ENCODE data around the gene BNC2.
"Not testable (repeated sequence)": the region's sequence is repeated elsewhere in the genome, so short reads cannot be mapped to it uniquely, and the experiment has no call there.

Gene BNC2

DNA sequence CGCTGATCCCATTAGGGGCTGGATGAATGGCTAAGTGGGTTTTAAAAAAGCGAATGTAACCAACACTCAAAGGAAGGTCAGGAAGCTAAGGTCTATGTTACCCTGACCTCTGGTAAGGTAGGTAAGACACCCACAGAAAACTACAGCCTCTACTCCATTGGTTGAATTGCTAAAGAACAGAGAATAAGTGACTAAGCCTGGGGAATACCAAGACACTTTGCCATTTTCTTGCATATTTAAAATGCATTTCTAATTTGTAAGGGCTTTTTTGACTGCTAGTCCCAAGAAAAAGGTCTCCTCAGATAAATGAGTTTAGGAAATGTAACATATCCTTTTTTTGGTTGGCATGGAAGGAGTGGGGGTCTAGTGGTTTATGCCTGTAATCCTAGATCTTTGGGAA lies 368.7 kb downstream of the BNC2 start:
- H3K36me3 ChIP-seq (ENCODE audit: insufficient read depth, low read length) = no peaks in the 10 kb centered on the region
- peaks cover 43% of the 10 kb centered on the region for H3K4me1 ChIP-seq (ENCODE audit: control insufficient read depth, insufficient read depth, low read length)
- H3K4me2 ChIP-seq (ENCODE audit: low read length) = peak overlapping the region; percentile 36
- no peaks in the 10 kb centered on the region for H3K27me3 ChIP-seq (ENCODE audit: control insufficient read depth, insufficient read depth, low read length)
- no peak overlapping the region for H3K9ac ChIP-seq (ENCODE audit: low read depth, low read length)
- H3K9me3 ChIP-seq (replicated peaks; ENCODE audit: low read length) = no peaks in the 10 kb centered on the region
- H3K4me3 ChIP-seq (ENCODE audit: low read length) = peak overlapping the region; percentile 1

DNA sequence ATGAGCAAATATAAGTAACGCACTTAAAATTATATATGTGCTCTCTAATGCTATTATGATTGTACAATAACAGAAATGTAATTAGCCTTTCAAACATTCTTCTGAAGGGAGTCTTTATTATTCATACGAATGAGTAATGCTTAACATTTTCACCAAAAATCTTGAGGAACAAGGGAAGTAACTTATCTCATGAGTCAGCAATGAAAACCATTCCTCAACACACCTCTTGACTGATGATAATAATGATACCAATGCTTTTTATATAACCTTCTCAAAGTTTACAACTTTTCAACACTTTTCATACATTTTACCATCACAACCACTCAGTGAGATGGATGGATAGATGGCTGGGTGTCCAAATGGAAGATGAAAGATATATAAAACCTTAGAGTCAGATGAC lies 369.3 kb downstream of the BNC2 start:
- peak overlapping the region; percentile 36 for H3K4me2 ChIP-seq (ENCODE audit: low read length)
- H3K9me3 ChIP-seq (replicated peaks; ENCODE audit: low read length) = no peaks in the 10 kb centered on the region
- H3K9ac ChIP-seq (ENCODE audit: low read depth, low read length) = no peak overlapping the region
- no peaks in the 10 kb centered on the region for H3K36me3 ChIP-seq (ENCODE audit: insufficient read depth, low read length)
- H3K4me1 ChIP-seq (ENCODE audit: control insufficient read depth, insufficient read depth, low read length) = peaks cover 42% of the 10 kb centered on the region
- peak overlapping the region; percentile 1 for H3K4me3 ChIP-seq (ENCODE audit: low read length)
- H3K27me3 ChIP-seq (ENCODE audit: control insufficient read depth, insufficient read depth, low read length) = no peaks in the 10 kb centered on the region

DNA sequence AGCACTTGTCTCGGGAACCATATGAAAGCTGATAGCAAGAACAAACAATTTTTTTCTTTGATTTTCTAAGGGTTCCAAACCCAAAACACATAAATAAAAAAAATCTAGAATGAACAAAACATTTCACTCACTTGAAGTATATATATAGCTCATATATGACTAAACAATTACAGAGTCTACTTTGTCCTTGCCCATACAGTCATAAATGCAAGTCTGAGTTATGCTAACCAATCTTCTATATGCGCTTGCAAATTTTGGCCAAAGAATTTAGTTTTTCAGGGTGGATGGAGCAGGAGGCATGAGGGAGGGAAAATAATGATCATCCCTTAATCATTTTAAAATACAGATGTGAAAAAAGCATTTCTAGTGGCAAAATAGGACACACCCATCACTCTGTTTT lies 370.1 kb downstream of the BNC2 start:
- no peaks in the 10 kb centered on the region for H3K27me3 ChIP-seq (ENCODE audit: control insufficient read depth, insufficient read depth, low read length)
- H3K9me3 ChIP-seq (replicated peaks; ENCODE audit: low read length) = no peaks in the 10 kb centered on the region
- H3K4me1 ChIP-seq (ENCODE audit: control insufficient read depth, insufficient read depth, low read length) = peaks cover 34% of the 10 kb centered on the region
- no peak overlapping the region for H3K4me3 ChIP-seq (ENCODE audit: low read length)
- H3K4me2 ChIP-seq (ENCODE audit: low read length) = peak overlapping the region; percentile 35
- no peaks in the 10 kb centered on the region for H3K36me3 ChIP-seq (ENCODE audit: insufficient read depth, low read length)
- no peak overlapping the region for H3K9ac ChIP-seq (ENCODE audit: low read depth, low read length)

DNA sequence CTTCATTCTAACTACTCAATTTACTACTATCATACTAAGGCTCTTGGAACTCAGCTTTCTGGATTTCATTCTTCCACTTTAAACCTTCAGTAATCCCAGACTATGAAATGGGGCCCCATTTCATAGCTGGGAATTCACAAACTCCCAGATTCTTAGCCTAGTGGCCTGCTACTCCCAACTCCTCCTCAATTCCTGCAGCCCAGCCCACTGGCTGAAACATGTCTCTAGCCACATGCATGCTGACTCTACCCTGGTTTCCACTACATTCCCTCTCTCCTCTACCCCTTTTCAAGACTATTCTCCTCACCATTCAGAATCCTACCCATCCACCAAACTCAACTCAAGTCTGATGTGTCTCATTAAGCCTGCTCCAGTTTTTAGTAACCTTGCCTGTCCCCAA lies 370.6 kb downstream of the BNC2 start:
- Histone ChIP-seq H3K4me1 (ENCODE audit: control insufficient read depth, insufficient read depth, low read length) (peaks cover 29% of the 10 kb centered on the region), H3K9me3 (replicated peaks; ENCODE audit: low read length) (no peaks in the 10 kb centered on the region), H3K36me3 (ENCODE audit: insufficient read depth, low read length) (peaks cover 2% of the 10 kb centered on the region), H3K4me3 (ENCODE audit: low read length) (no peak overlapping the region), H3K9ac (ENCODE audit: low read depth, low read length) (no peak overlapping the region), H3K27me3 (ENCODE audit: control insufficient read depth, insufficient read depth, low read length) (no peaks in the 10 kb centered on the region), H3K4me2 (ENCODE audit: low read length) (no peak overlapping the region)

DNA sequence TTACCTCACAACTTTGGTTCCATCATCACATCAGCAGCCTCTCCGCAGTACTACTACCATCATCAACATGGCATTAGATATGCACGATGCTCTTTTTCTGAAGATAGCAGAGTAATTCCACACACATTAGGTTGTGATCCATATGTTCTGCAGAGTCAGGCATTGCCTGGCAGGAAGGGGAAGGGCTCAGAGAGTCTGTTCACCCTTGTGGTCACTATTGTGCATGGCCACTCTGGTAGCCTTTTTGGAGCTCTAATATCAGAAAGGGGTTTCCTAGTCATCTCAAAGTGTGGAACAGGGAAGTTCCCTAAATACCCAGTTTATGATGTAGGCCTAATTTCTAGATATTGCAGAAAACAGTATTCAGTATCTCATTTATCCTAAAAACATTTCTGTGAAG lies 373.6 kb downstream of the BNC2 start:
- Histone ChIP-seq H3K27me3 (ENCODE audit: control insufficient read depth, insufficient read depth, low read length) (no peaks in the 10 kb centered on the region), H3K4me2 (ENCODE audit: low read length) (no peak overlapping the region), H3K36me3 (ENCODE audit: insufficient read depth, low read length) (peaks cover 3% of the 10 kb centered on the region), H3K4me3 (ENCODE audit: low read length) (no peak overlapping the region), H3K9ac (ENCODE audit: low read depth, low read length) (no peak overlapping the region), H3K4me1 (ENCODE audit: control insufficient read depth, insufficient read depth, low read length) (peaks cover 22% of the 10 kb centered on the region), H3K9me3 (replicated peaks; ENCODE audit: low read length) (no peaks in the 10 kb centered on the region)

DNA sequence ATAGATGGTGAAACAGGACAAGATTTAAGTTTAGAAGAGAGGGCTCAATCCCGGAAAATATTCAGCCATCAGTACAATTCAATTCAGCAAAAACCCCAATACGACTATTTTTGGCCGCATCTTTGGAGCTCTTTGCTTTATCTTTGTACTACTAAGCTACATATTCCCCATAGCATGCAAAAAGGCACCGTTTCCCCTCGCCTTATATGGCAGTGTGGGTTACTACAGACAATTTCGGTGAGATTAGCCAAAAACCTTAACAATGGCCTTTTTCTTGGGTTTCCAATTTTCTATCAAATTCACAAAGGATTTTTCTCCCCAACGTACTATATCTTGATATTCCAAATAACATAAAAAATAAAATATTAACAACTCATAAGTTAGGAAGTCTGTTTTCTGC lies 382.6 kb downstream of the BNC2 start:
- H3K4me2 ChIP-seq (ENCODE audit: low read length) = no peak overlapping the region

DNA sequence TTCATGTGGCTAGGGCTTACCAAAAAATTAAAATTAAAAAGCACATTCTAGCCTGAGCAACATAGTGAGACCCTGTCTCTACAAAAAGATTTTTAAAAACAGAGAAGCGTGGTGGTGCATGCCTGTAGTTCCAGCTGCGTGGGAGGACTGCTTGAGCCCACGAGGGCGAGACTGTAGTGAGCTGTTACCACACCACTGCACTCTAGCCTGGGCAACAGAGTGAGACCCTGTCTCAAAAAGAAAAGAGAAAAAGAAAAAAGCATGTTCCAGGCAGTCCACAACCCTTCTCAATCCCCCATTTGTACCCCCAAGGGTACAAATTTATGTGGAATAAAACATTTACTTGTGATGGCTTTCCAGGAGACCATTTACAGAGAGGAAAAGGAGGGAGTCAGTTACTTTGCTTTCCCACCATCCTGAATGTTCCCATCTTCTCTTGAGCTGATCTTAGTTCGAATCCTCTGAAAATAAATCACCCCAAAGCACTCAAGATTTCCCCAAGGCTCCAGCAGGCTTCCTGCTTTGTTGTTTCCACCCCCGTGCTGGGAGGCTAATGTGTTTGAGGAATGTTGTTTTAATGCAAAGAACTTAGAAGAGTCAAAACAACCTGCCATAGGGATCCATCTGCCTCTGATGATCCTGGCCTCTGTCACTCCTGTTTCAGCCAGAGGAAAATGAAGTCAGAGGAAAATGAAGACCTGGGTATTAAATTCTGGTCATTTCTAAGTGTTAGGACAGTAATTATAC lies 384.7 kb downstream of the BNC2 start:
- H3K4me3 ChIP-seq (ENCODE audit: low read length) = no peak overlapping the region
- H3K4me1 ChIP-seq (ENCODE audit: control insufficient read depth, insufficient read depth, low read length) = peaks cover 12% of the 10 kb centered on the region
- no peak overlapping the region for H3K9ac ChIP-seq (ENCODE audit: low read depth, low read length)
- H3K4me2 ChIP-seq (ENCODE audit: low read length) = no peak overlapping the region
- no peaks in the 10 kb centered on the region for H3K9me3 ChIP-seq (replicated peaks; ENCODE audit: low read length)
- no peaks in the 10 kb centered on the region for H3K36me3 ChIP-seq (ENCODE audit: insufficient read depth, low read length)
- H3K27me3 ChIP-seq (ENCODE audit: control insufficient read depth, insufficient read depth, low read length) = no peaks in the 10 kb centered on the region

More for the DNA sequence above, 382.6 kb downstream of the BNC2 start:
- Histone ChIP-seq H3K9ac (ENCODE audit: low read depth, low read length) (no peak overlapping the region), H3K27me3 (ENCODE audit: control insufficient read depth, insufficient read depth, low read length) (no peaks in the 10 kb centered on the region), H3K36me3 (ENCODE audit: insufficient read depth, low read length) (no peaks in the 10 kb centered on the region), H3K4me1 (ENCODE audit: control insufficient read depth, insufficient read depth, low read length) (peaks cover 12% of the 10 kb centered on the region), H3K4me3 (ENCODE audit: low read length) (no peak overlapping the region), H3K9me3 (replicated peaks; ENCODE audit: low read length) (no peaks in the 10 kb centered on the region)

DNA sequence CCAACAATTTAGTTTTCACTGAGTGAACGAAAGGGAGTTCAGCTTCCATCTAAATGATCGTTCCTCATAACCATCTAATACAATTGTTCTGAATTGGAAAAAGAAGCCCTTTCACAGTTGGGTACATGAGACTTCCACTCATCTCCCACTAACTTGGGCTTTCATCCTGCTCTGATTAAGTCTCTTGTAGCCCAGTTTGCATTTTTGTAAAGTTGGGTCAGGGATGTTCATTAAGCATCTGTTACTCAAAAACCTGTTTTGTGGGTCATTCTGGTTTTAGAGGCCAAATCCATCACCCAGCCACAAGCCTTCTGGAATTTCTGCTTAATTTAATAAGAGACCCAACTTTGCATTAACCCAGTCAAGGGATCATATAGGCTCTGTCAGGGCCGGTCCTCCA lies 385.3 kb downstream of the BNC2 start:
- H3K9ac ChIP-seq (ENCODE audit: low read depth, low read length) = no peak overlapping the region
- H3K36me3 ChIP-seq (ENCODE audit: insufficient read depth, low read length) = no peaks in the 10 kb centered on the region
- no peak overlapping the region for H3K4me2 ChIP-seq (ENCODE audit: low read length)
- H3K9me3 ChIP-seq (replicated peaks; ENCODE audit: low read length) = no peaks in the 10 kb centered on the region
- no peaks in the 10 kb centered on the region for H3K27me3 ChIP-seq (ENCODE audit: control insufficient read depth, insufficient read depth, low read length)
- H3K4me3 ChIP-seq (ENCODE audit: low read length) = no peak overlapping the region
- H3K4me1 ChIP-seq (ENCODE audit: control insufficient read depth, insufficient read depth, low read length) = peaks cover 12% of the 10 kb centered on the region

DNA sequence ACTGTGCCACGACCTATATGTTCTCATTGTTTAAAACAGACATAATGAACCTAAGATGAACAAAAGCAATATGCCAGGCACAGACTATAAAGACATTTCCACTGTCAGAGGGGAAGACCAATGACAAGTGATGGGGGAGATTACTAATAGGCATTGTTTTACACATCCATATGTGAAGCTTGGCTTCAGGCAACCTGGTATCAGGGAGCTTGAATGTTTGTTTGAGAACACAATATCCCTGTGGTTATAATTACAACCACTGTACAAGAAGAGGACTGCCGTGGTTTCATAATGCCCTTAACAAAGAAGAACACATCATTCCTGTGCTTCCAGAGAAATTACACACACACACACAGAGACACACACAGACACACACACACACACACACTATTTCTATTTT lies 385.7 kb downstream of the BNC2 start:
- Histone ChIP-seq H3K4me3 (ENCODE audit: low read length) (no peak overlapping the region), H3K27me3 (ENCODE audit: control insufficient read depth, insufficient read depth, low read length) (no peaks in the 10 kb centered on the region), H3K4me2 (ENCODE audit: low read length) (no peak overlapping the region), H3K4me1 (ENCODE audit: control insufficient read depth, insufficient read depth, low read length) (peaks cover 12% of the 10 kb centered on the region), H3K9ac (ENCODE audit: low read depth, low read length) (no peak overlapping the region), H3K36me3 (ENCODE audit: insufficient read depth, low read length) (no peaks in the 10 kb centered on the region), H3K9me3 (replicated peaks; ENCODE audit: low read length) (no peaks in the 10 kb centered on the region)

DNA sequence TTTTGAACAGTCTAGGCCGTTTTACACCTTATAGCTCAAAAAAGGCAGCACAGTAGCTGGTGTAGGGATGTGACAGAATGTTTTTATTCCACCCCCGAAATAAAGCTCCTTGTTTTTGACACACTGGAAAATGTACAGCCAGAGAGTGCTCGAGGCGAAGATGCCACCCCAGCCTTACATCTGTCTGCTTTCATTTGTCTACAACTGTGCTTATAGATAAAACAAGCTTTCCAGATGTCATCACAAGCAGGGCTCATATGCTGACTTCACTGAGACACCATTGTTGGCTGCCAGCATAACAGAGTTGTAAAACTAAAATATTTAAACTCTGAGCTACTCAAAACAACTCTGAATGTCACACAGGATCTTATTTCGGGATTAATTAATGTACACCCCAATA lies 386.3 kb downstream of the BNC2 start:
- no peak overlapping the region for H3K4me3 ChIP-seq (ENCODE audit: low read length)
- H3K4me2 ChIP-seq (ENCODE audit: low read length) = no peak overlapping the region
- H3K36me3 ChIP-seq (ENCODE audit: insufficient read depth, low read length) = no peaks in the 10 kb centered on the region
- H3K9me3 ChIP-seq (replicated peaks; ENCODE audit: low read length) = no peaks in the 10 kb centered on the region
- no peak overlapping the region for H3K9ac ChIP-seq (ENCODE audit: low read depth, low read length)
- no peaks in the 10 kb centered on the region for H3K27me3 ChIP-seq (ENCODE audit: control insufficient read depth, insufficient read depth, low read length)
- peaks cover 12% of the 10 kb centered on the region for H3K4me1 ChIP-seq (ENCODE audit: control insufficient read depth, insufficient read depth, low read length)

DNA sequence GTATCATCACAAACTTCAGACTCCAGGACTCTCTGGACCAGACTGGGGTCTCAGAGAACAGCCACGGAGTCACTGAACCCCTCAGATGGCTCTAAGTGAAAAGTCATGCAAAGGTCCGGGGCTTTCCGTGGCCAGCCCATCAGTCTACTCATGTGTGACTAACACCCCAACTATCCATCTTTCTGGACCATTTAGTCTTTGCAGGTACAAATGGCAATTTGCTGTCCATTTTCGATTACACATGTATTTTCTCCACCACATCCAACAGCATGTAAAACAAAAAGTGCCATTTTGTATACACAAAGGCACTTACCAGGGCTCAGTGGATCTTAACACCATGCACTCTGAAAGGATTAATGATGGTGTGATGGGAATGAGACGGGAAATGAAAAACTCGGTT lies 387.7 kb downstream of the BNC2 start:
- Histone ChIP-seq H3K4me2 (ENCODE audit: low read length) (no peak overlapping the region), H3K27me3 (ENCODE audit: control insufficient read depth, insufficient read depth, low read length) (no peaks in the 10 kb centered on the region), H3K4me1 (ENCODE audit: control insufficient read depth, insufficient read depth, low read length) (peaks cover 12% of the 10 kb centered on the region), H3K36me3 (ENCODE audit: insufficient read depth, low read length) (no peaks in the 10 kb centered on the region), H3K9ac (ENCODE audit: low read depth, low read length) (no peak overlapping the region), H3K4me3 (ENCODE audit: low read length) (no peak overlapping the region), H3K9me3 (replicated peaks; ENCODE audit: low read length) (no peaks in the 10 kb centered on the region)

DNA sequence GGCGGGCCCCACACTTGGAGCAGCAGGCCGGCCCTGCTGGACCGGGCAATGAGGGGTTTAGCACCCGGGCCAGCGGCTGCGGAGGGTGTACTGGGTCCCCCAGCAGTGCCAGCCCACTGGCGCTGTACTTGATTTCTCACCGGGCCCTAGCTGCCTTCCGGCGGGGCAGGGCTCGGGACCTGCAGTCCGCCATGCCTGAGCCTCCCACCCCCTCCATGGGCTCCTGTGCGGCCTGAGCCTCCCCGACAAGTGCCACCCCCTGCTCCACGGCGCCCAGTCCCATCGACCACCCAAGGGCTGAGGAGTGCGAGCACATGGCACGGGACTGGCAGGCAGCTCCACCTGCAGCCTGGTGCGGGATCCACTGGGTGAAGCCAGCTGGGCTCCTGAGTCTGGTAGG lies 389.9 kb downstream of the BNC2 start:
- H3K27me3 ChIP-seq (ENCODE audit: control insufficient read depth, insufficient read depth, low read length); H3K4me3 ChIP-seq (ENCODE audit: low read length): not testable (repeated sequence)

More for the DNA sequence above, 389.9 kb downstream of the BNC2 start:
- not testable (repeated sequence) for H3K4me2 ChIP-seq (ENCODE audit: low read length); H3K9me3 ChIP-seq (replicated peaks; ENCODE audit: low read length); H3K9ac ChIP-seq (ENCODE audit: low read depth, low read length); H3K36me3 ChIP-seq (ENCODE audit: insufficient read depth, low read length)
- H3K4me1 ChIP-seq (ENCODE audit: control insufficient read depth, insufficient read depth, low read length) = peaks cover 19% of the 10 kb centered on the region
